ENCODE results near the gene KRTAP5-9.

DNA sequence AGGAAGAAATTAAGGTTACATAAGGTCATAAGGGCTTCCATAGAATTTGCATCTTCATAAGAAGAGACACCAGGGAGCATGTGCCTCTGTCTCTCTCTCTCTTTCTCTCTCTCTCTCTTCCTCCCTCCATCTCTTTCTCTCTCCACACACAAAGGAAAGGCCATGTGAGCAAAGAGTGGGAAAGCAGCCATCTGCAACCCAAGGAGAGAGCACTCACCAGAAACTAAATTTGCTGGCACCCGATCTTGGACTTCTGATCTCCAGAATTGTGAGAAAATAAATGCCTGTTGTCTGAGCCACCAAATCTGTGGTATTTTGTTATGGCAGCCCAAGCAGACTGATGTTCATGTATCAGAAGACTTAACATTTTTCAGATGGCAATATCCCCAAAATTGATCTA is 10.8 kb downstream of the KRTAP5-9 start:
- TF ChIP-seq, protein P1, sequence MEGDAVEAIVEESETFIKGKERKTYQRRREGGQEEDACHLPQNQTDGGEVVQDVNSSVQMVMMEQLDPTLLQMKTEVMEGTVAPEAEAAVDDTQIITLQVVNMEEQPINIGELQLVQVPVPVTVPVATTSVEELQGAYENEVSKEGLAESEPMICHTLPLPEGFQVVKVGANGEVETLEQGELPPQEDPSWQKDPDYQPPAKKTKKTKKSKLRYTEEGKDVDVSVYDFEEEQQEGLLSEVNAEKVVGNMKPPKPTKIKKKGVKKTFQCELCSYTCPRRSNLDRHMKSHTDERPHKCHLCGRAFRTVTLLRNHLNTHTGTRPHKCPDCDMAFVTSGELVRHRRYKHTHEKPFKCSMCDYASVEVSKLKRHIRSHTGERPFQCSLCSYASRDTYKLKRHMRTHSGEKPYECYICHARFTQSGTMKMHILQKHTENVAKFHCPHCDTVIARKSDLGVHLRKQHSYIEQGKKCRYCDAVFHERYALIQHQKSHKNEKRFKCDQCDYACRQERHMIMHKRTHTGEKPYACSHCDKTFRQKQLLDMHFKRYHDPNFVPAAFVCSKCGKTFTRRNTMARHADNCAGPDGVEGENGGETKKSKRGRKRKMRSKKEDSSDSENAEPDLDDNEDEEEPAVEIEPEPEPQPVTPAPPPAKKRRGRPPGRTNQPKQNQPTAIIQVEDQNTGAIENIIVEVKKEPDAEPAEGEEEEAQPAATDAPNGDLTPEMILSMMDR (IDR thresholded peaks at IDR 0.05; ENCODE audit: low read depth, low read length, poor library complexity, severe bottlenecking) = no peak
- no peak for TF ChIP-seq EZH2phosphoT487 (IDR thresholded peaks at IDR 0.05; ENCODE audit: borderline replicate concordance, low read length)
